HEK293T (cell line): Measurements from ENCODE around the gene CDS2.

Experiments
- CTCF ChIA-PET: fragments of 350-600 bp; formaldehyde crosslinking; extraction: SDS; loops from one replicate; lab custom pipeline; 2021; ENCODE audit warnings: antibody characterized with exemption, inconsistent platforms; lab: Yijun Ruan, JAX
- POLR2A ChIA-PET: fragments of 350-600 bp; formaldehyde crosslinking; extraction: SDS; loops from one replicate; lab custom pipeline; 2020; ENCODE audit warnings: antibody characterized with exemption, inconsistent platforms; lab: Yijun Ruan, JAX
- DNase-seq: peaks from one replicate; pipeline ENCODE4 v3.0.0; 2012; ENCODE audit warnings: mixed read lengths; ENCODE audit errors: extremely low spot score
- ARNT ChIP-seq: fragments of 450-650 bp; IDR thresholded peaks from 2 replicates; pipeline ENCODE4 v1.6.1; 2017; ENCODE audit warnings: mild to moderate bottlenecking
- BHLHE40 ChIP-seq: fragments of 450-650 bp; IDR thresholded peaks from 2 replicates; pipeline ENCODE4 v1.6.1; 2016; ENCODE audit warnings: mild to moderate bottlenecking, moderate library complexity, borderline replicate concordance
- CTBP1 ChIP-seq: fragments of 450-650 bp; IDR thresholded peaks from 2 replicates; pipeline ENCODE4 v1.6.1; 2016; ENCODE audit warnings: borderline replicate concordance
- ELF4 ChIP-seq: fragments of 450-650 bp; IDR thresholded peaks from 2 replicates; pipeline ENCODE4 v1.6.1; 2017; ENCODE audit warnings: antibody characterized with exemption
- FOXA1 ChIP-seq: fragments of 450-650 bp; IDR thresholded peaks from 2 replicates; pipeline ENCODE4 v1.6.1; 2016; ENCODE audit warnings: mild to moderate bottlenecking
- FOXK2 ChIP-seq: fragments of 450-650 bp; IDR thresholded peaks from 2 replicates; pipeline ENCODE4 v1.6.1; 2016; ENCODE audit warnings: mild to moderate bottlenecking
- FOXM1 ChIP-seq: fragments of 450-650 bp; IDR thresholded peaks from 2 replicates; pipeline ENCODE4 v1.6.1; 2017; ENCODE audit warnings: mild to moderate bottlenecking, borderline replicate concordance
- HDGF ChIP-seq: fragments of 450-650 bp; IDR thresholded peaks from 2 replicates; pipeline ENCODE4 v1.6.1; 2017; ENCODE audit warnings: antibody characterized with exemption, borderline replicate concordance
- L3MBTL2 ChIP-seq: fragments of 450-650 bp; conservative IDR thresholded peaks from 2 replicates; pipeline ENCODE4 v1.6.1; 2016; ENCODE audit warnings: mild to moderate bottlenecking
- LEF1 ChIP-seq: fragments of 450-650 bp; IDR thresholded peaks from 2 replicates; pipeline ENCODE4 v1.6.1; 2017; ENCODE audit warnings: mild to moderate bottlenecking, borderline replicate concordance
- NFRKB ChIP-seq: fragments of 450-650 bp; IDR thresholded peaks from 2 replicates; pipeline ENCODE4 v1.6.1; 2016; ENCODE audit warnings: mild to moderate bottlenecking, moderate library complexity
- SP1 ChIP-seq: fragments of 450-650 bp; IDR thresholded peaks from 2 replicates; pipeline ENCODE4 v1.6.1; 2017
- SUZ12 ChIP-seq: fragments of 450-650 bp; IDR thresholded peaks from 2 replicates; pipeline ENCODE4 v1.6.1; 2016; ENCODE audit warnings: mild to moderate bottlenecking
- TARDBP ChIP-seq: fragments of 450-650 bp; IDR thresholded peaks from 2 replicates; pipeline ENCODE4 v1.6.1; 2016
- ZNF384 ChIP-seq: fragments of 450-650 bp; IDR thresholded peaks from 2 replicates; pipeline ENCODE4 v1.6.1; 2016
- TF ChIP-seq, protein P1 (sequence below): fragments of 450-650 bp; IDR thresholded peaks from 2 replicates; pipeline ENCODE4 v1.6.1; 2016

Gene CDS2

DNA sequence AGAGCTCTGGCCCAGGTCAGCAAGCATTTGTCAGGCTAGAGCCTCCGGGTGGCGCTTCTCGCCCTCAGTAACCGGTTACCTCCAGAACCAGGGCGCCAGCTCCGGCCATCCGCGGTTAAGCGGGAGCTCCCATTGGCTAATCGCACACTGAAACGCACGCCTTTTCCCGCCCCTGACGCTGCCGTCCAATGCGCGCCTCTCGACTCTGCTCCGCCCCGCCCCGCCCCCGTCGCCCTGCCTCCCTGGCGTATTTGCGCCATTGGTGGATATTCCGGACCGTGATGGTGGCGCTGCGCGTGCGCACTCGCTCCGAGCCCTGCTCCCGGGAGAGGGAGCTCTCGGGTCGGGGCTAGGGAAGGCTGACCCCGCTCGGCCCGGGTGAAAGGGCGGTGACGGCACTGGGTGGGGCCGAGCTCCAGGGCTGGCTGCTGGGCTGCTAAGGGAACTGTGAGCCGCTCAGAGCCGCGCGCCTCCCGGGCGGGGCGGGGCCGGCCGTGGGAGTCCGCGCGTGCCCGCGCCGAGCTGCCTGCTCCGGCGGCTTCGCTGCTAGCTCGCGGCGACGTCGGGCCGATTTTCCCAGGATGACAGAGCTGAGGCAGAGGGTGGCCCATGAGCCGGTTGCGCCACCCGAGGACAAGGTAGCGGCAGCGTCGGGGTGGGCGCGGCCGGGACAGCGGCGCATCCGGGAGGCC, at the start of gene CDS2:
Gene CDS2 (plus strand): TSS at position 497 of the 692 bp plus-strand sequence. CDS start 85 bp downstream, at position 582.
- TF ChIP-seq FOXM1 (no peak), ARNT (no peak), NFRKB (no peak), TARDBP (no peak), L3MBTL2 (no peak), SUZ12 (no peak), ELF4 (no peak), FOXK2 (no peak), SP1 (no peak), LEF1 (no peak), BHLHE40 (no peak), ZNF384 (no peak), FOXA1 (no peak), CTBP1 (no peak), HDGF (no peak)
- TF ChIP-seq, protein P1, sequence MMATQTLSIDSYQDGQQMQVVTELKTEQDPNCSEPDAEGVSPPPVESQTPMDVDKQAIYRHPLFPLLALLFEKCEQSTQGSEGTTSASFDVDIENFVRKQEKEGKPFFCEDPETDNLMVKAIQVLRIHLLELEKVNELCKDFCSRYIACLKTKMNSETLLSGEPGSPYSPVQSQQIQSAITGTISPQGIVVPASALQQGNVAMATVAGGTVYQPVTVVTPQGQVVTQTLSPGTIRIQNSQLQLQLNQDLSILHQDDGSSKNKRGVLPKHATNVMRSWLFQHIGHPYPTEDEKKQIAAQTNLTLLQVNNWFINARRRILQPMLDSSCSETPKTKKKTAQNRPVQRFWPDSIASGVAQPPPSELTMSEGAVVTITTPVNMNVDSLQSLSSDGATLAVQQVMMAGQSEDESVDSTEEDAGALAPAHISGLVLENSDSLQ = no peak
- POLR2A ChIA-PET = interaction anchor here (0.7 to 2.1 kb wide), 10 partner anchors 9 to 1718 kb away, joined by 3 to 14 read pairs (median 5); no protein-coding TSS in a partner anchor
- DNase-seq = peak; percentile 92
- CTCF ChIA-PET = interaction anchor here (0.6 to 2.1 kb wide), 9 partner anchors 12 to 98 kb away, joined by 3 to 25 read pairs (median 5); no protein-coding TSS in a partner anchor

DNA sequence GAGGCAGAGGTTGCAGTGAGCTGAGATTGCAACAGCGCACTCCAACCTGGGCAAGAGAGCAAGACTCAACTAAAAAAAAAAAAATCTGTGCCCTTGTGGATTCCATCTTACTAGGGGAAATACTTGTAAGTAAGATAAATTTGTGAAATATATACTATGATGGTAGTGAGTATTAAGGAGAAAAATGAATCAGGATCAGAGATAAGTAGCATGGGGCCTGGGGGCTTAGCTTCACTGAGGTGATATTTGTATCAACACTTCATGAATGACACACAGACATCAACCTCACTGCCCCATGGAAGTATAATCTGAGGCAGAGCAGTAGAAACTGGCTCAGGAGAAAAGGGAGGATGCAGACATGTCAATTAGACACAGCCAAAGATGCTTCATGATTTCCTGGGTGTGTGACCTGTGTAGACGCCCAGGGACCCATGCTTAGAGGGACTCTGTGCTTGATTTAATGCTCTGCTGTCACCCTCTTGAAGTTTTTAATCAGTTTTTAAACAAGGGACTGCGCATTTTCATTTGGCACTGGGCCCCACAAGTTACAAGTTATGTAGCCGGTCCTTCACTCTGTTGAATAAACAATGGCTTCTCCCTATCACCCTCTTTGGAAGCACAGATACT, 48.9 kb upstream of the CDS2 start:
- no peak for DNase-seq
- TF ChIP-seq TARDBP (no peak), SP1 (no peak), BHLHE40 (no peak), L3MBTL2 (no peak), HDGF (no peak), NFRKB (no peak), ZNF384 (no peak), FOXA1 (no peak), ARNT (no peak), FOXM1 (no peak), LEF1 (no peak), SUZ12 (no peak), ELF4 (no peak), CTBP1 (no peak), FOXK2 (no peak)
- TF ChIP-seq, protein P1 = no peak
- CTCF ChIA-PET = no interaction called here
- POLR2A ChIA-PET = no interaction called here

DNA sequence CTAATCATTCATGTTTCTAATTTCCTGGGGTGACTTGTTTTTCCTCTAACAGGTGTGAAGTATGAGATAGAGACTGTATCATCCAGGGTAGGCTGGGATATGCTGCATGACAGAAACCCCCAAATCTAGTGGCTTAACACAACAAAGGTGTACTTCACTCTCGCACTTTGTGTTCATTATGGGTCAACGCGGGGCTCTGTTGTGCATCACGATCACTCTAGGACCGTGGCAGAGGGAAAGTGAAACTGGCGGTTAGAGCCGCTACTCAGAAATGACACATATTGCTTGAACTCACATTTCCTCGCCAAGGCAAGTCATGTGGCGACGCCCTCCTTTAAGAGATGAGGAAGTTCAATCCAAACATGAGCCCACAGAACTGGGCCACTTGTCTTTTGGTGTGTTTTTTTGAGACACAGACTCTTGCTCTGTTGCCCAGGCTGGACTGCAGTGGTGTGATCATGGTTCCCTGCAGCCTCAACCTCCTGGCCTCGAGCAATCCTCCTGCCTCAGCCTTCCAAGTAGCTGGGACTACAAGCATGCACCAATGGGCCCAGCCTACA, 48.3 kb upstream of the CDS2 start:
- ChIA-PET POLR2A (no interaction called here), CTCF (no interaction called here)
- DNase-seq = no peak
- TF ChIP-seq LEF1 = no peak

DNA sequence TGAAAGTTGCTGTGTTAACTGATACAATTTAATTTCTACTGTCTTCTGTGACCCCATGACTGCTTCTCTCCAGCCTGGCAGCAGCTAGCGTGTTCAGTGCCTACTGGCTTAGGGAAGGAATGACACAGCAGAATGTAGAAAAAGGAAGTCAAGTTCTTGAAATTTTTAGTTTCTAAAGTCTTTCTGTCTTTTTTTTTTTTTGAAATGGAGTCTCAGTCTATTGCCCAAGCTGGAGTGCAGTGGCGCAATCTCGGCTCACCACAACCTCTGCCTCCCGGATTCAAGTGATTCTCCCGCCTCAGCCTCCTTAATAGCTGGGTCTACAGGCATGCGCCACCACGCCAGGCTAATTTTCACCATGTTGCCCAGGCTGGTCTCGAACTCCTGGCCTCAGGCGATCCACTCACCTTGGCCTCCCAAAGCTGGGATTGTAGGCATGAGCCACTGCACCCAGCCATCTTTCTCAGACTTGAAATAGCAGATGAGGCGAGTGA, 46.4 kb upstream of the CDS2 start:
- CTCF ChIA-PET = no interaction called here
- no peak for DNase-seq
- TF ChIP-seq ARNT (no peak), BHLHE40 (no peak), FOXM1 (no peak), SUZ12 (no peak), SP1 (no peak), ELF4 (no peak), HDGF (no peak), ZNF384 (no peak), LEF1 (no peak), CTBP1 (no peak), L3MBTL2 (no peak), NFRKB (no peak), TARDBP (no peak), FOXK2 (no peak), FOXA1 (no peak)
- TF ChIP-seq, protein P1 = no peak
- POLR2A ChIA-PET = no interaction called here

DNA sequence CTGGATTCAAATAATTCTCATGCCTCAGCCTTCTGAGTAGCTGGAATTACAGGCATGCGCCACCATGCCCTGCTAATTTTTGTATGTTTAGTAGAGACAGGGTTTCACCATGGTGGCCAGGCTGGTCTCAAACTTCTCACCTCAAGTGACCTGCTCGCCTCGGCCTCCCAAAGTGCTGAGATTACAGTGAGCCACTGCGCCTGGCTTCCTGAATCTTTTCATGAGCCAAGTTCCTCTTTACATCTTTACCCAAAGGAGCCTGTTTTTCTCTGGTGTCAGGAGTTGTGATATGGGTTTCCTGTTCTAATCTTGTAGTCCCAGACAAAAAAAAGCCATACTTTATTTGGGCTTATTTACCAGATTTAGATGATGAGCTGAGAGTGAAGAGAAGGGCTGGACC, 41.4 kb upstream of the CDS2 start:
- CTCF ChIA-PET = no interaction called here
- POLR2A ChIA-PET = no interaction called here
- no peak for DNase-seq
- TF ChIP-seq TARDBP = no peak
- no peak for TF ChIP-seq FOXA1
- no peak for TF ChIP-seq HDGF
- no peak for TF ChIP-seq SUZ12
- no peak for TF ChIP-seq BHLHE40
- TF ChIP-seq ZNF384 = no peak

DNA sequence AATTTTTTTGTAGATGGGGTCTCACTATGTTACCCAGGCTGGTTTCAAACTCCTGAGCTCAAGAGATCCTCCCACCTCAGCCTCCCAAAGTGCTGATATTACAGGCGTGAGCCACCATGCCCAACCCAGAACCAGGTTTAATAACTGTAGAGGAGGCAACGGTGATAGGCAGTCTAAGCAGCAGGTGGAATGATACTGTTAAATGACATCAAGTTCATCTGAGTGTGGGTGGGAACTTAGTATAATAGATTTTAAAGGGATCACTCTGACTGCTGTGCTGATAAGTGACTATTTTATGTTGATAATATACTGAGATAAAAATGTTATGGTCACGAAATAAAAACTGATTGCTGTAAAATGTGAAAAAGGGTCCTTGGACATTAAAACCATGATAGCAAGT, 38.1 kb upstream of the CDS2 start:
- no peak for TF ChIP-seq FOXA1
- TF ChIP-seq, protein P1 = no peak
- no peak for TF ChIP-seq SP1
- no peak for TF ChIP-seq CTBP1
- no peak for TF ChIP-seq ARNT
- no peak for TF ChIP-seq TARDBP
- no peak for TF ChIP-seq FOXK2
- TF ChIP-seq HDGF = no peak
- TF ChIP-seq LEF1 = no peak
- no peak for TF ChIP-seq SUZ12
- TF ChIP-seq ZNF384 = no peak
- no peak for TF ChIP-seq L3MBTL2
- TF ChIP-seq NFRKB = no peak
- TF ChIP-seq ELF4 = no peak
- ChIA-PET POLR2A (no interaction called here), CTCF (no interaction called here)
- no peak for DNase-seq
